Stimulated activated CD8-positive, alpha-beta memory T cell treated with anti-CD3 and anti-CD28 coated beads, Interleukin-7, amount 100 ng/mL, for 24 hours (primary cell): ENCODE results near the gene SLC26A3.
"Not testable (repeated sequence)": the region's sequence is repeated elsewhere in the genome, so short reads cannot be mapped to it uniquely, and the experiment has no call there.

Experiments
- DNase-seq: peaks from one replicate; pipeline ENCODE4 v3.0.0-alpha.2; 2020; ENCODE audit warnings: low read depth

The SLC26A3 gene

GRCh38 chr7:107803009-107803610 lies at the start of gene SLC26A3:
TSS of gene SLC26A3 (minus strand) at chr7:107803223. CDS start at chr7:107794509, 8,714 bp downstream.
- no peak for DNase-seq

GRCh38 chr7:107850643-107851042 lies 47.6 kb upstream of the SLC26A3 start:
- DNase-seq = no peak

GRCh38 chr7:107850216-107850615 lies 47.2 kb upstream of the SLC26A3 start:
- no peak for DNase-seq

GRCh38 chr7:107848211-107848610 lies 45.2 kb upstream of the SLC26A3 start:
- not testable (repeated sequence) for DNase-seq

GRCh38 chr7:107847836-107848175 lies 44.8 kb upstream of the SLC26A3 start:
- DNase-seq = not testable (repeated sequence)

GRCh38 chr7:107847168-107847835 lies 44.3 kb upstream of the SLC26A3 start:
- DNase-seq = no peak

- no peak for DNase-seq
Observed at GRCh38 chr7:107846324-107846723, 43.3 kb upstream of the SLC26A3 start.

GRCh38 chr7:107843184-107843583 lies 40.2 kb upstream of the SLC26A3 start:
- DNase-seq = no peak

- no peak for DNase-seq
Observed at GRCh38 chr7:107842213-107842612, 39.2 kb upstream of the SLC26A3 start.

GRCh38 chr7:107838816-107839565 lies 36.0 kb upstream of the SLC26A3 start:
- no peak for DNase-seq

GRCh38 chr7:107838024-107838601 lies 35.1 kb upstream of the SLC26A3 start:
- no peak for DNase-seq

GRCh38 chr7:107837145-107837512 lies 34.1 kb upstream of the SLC26A3 start:
- DNase-seq = no peak

- no peak for DNase-seq
Observed at GRCh38 chr7:107836237-107837144, 33.5 kb upstream of the SLC26A3 start.

GRCh38 chr7:107834401-107834800 lies 31.4 kb upstream of the SLC26A3 start:
- no peak for DNase-seq

GRCh38 chr7:107833684-107834106 lies 30.7 kb upstream of the SLC26A3 start:
- no peak for DNase-seq

- DNase-seq = no peak
Observed at GRCh38 chr7:107830420-107830819, 27.4 kb upstream of the SLC26A3 start.

- DNase-seq = no peak
Observed at GRCh38 chr7:107828540-107828939, 25.5 kb upstream of the SLC26A3 start.

GRCh38 chr7:107827501-107827900 lies 24.5 kb upstream of the SLC26A3 start:
- no peak for DNase-seq

GRCh38 chr7:107826451-107826850 lies 23.4 kb upstream of the SLC26A3 start:
- DNase-seq = no peak

GRCh38 chr7:107824858-107825257 lies 21.8 kb upstream of the SLC26A3 start:
- no peak for DNase-seq

- no peak for DNase-seq
Observed at GRCh38 chr7:107818622-107819021, 15.6 kb upstream of the SLC26A3 start.

- no peak for DNase-seq
Observed at GRCh38 chr7:107816011-107816566, 13.1 kb upstream of the SLC26A3 start.
